ENCODE measurements around the gene SNCG. TPM values are rescaled to one million over a fixed set of nuclear protein-coding genes. Genes with fewer than 3 reads are reported as not detected.
A peak's percentile ranks its signal among the peaks of the same experiment; 100 is the strongest.

SNCG gene
- total and polyA plus RNA-seq, 2 donors from 2014 or later = 41.3 to 92.8 TPM

DNA sequence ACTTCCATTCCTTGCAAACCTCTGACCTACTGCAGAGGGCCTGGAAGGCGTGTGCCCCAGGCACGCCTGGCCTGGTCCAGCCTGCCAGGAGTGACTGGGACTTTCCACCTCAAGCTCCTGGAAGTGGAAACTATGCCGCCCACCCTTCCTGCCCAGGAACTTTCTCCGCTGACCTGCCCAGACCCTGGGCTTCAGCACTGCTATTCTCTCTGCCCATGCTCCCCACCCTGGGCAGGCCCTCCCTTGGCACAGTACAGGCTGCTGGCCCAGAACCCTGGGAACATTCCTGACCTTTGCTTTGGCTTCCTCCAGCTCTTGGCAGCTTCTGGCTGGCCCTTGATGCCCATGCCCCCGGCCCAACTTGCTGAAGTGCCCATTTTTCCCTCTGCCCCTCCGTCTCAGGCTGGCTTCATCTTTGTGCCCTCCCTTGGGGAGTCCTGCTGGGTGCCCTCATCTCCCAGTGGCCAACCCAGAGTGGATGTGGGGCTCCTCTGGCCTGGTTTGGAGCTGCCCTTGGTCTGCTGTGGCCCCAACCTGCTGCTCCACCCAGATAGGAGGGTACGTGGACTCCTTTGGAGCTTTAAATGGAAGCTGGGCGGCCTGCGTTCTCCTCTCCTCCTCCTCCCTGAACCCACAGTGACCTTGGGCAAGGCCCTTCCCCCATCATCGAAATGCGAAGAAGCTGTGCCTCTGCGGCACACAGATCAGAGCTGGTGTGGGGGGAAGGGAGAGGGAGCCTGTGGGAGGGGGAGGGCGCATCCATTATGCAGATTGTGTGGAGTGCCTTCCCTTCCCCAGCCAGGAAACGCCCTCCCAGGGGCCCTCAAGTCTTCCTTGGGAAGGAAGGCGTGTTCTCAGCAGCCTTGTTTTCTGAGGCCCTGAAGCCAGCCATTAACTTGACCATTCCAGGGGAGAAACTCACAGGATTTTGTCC, 4.4 kb upstream of the SNCG start:
- Histone ChIP-seq H3K36me3 (ENCODE audit: control insufficient read depth in 2 of 3, insufficient read depth in 3 of 3, low read length in 3 of 3) (no peaks in the 10 kb centered on the region), H3K27me3 (ENCODE audit: control insufficient read depth, insufficient read depth, low read length) (no peaks in the 10 kb centered on the region), H3K4me3 (ENCODE audit: low read length in 3 of 3) (peak overlapping the region in 1 of 3 donors; percentile 49), H3K27ac (ENCODE audit: low read depth in 2 of 2, low read length in 2 of 2) (peak overlapping the region; percentile 93), H3K4me1 (ENCODE audit: control insufficient read depth in 2 of 3, insufficient read depth in 2 of 3, low read depth in 1 of 3, low read length in 3 of 3) (peaks cover 0 to 40% (median 13%) of the 10 kb centered on the region in 3 donors), H3K9me3 (ENCODE audit: control insufficient read depth in 2 of 3, insufficient read depth in 1 of 3, low read length in 3 of 3) (peaks cover 0 to 2% (median 0%) of the 10 kb centered on the region in 3 donors), H3K9ac (ENCODE audit: low read length in 3 of 3) (peak overlapping the region in 2 of 3 donors; percentile 48 to 56)
- intact Hi-C loops (cut with DNase I) = no loop called here
- DNase-seq = peak; percentile 86 to 91 (median 89)
- no peak for FAIRE-seq
- TF ChIP-seq, protein P1, sequence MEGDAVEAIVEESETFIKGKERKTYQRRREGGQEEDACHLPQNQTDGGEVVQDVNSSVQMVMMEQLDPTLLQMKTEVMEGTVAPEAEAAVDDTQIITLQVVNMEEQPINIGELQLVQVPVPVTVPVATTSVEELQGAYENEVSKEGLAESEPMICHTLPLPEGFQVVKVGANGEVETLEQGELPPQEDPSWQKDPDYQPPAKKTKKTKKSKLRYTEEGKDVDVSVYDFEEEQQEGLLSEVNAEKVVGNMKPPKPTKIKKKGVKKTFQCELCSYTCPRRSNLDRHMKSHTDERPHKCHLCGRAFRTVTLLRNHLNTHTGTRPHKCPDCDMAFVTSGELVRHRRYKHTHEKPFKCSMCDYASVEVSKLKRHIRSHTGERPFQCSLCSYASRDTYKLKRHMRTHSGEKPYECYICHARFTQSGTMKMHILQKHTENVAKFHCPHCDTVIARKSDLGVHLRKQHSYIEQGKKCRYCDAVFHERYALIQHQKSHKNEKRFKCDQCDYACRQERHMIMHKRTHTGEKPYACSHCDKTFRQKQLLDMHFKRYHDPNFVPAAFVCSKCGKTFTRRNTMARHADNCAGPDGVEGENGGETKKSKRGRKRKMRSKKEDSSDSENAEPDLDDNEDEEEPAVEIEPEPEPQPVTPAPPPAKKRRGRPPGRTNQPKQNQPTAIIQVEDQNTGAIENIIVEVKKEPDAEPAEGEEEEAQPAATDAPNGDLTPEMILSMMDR (IDR thresholded peaks at IDR 0.05; ENCODE audit: borderline replicate concordance, extremely low read depth, insufficient read depth) = no peak

DNA sequence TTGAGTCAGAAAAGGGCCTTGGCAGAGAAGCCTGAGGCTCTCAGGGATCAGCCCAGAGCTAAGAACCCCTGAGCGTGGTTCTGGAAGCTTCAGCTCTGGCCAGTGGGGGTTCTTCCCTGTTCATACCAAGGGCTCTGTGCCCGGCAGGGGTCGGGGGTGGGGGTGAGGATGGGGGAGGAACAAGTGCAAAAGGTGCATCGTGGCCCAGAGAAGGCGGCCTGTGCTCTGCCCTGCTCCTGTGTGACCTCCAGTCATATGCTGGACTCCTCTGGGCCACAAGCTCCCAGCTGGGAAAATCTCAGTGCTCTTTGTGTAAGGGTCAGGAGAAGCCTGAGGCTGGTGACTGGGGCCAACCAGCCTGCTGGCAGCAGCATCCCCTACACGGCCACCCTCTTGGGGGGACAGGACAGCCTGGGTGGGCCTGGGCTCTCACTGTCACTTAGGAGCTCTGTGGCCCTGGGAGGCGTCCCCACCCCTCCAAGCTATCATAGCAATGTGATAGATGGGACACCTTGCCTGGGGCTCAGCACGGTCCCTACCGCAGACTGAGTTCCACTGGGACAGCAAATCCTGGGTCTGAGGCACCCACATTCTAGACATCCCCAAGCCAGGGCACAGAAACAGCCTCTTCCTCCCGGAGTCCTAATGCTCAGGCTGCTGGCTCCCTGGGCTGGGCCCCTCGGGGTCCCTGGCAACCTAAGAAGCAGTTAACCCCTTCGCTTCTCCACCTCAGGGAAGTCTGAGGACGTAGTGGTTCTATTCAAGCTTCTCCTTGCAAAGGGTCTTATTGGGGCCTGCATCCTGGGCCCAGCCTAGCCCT, 3.5 kb upstream of the SNCG start:
- no peak for FAIRE-seq
- peak in 2 of 5 donors; percentile 58 to 67 for DNase-seq

DNA sequence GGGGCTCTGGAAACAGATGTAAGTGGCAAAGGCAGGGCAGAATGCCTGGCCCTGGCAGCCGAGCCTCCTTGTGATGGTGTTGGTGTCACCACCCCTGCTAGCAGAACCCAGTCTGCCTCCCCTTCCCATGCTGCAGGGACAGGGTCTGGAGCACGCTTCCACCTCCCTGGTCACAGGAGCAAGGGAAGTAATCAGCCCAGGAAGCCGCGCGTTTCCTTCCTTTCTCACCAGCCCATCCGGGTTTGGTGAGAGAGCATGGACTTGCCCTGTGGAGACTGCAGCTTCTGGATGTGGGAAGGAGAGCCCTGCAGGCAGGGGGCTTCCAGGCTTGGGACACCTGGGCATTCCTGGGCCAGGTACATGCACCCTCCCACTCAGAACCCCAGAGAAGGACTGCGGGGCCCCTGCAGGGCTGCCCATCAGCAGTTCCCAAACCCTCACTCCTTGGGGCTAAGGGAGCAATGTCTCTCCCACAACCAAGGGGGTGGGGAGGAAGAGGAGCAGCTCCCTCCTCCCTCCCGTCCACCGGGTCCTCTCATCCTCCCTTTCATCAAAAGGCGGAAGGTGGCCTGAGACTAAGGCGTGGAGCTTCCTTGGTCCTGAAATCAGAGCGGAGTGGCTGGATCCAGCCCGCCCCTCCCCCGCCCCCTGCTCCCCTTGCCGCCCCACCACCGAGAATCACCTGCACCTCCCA, 2.8 kb upstream of the SNCG start:
- intact Hi-C loops (cut with DNase I) = no loop called here
- Histone ChIP-seq H3K9ac (ENCODE audit: low read length in 3 of 3) (peak overlapping the region in 2 of 3 donors; percentile 24 to 56), H3K4me3 (ENCODE audit: low read length in 3 of 3) (peak overlapping the region in 2 of 3 donors; percentile 49 to 54), H3K27me3 (ENCODE audit: control insufficient read depth, insufficient read depth, low read length) (no peaks in the 10 kb centered on the region), H3K27ac (ENCODE audit: low read depth in 2 of 2, low read length in 2 of 2) (peak overlapping the region; percentile 93), H3K4me1 (ENCODE audit: control insufficient read depth in 2 of 3, insufficient read depth in 2 of 3, low read depth in 1 of 3, low read length in 3 of 3) (peaks cover 0 to 43% (median 13%) of the 10 kb centered on the region in 3 donors), H3K9me3 (ENCODE audit: control insufficient read depth in 2 of 3, insufficient read depth in 1 of 3, low read length in 3 of 3) (peaks cover 0 to 2% (median 0%) of the 10 kb centered on the region in 3 donors), H3K36me3 (ENCODE audit: control insufficient read depth in 2 of 3, insufficient read depth in 3 of 3, low read length in 3 of 3) (no peaks in the 10 kb centered on the region)
- TF ChIP-seq, protein P1 (IDR thresholded peaks at IDR 0.05; ENCODE audit: borderline replicate concordance, extremely low read depth, insufficient read depth) = no peak
- DNase-seq (peak in 2 of 5 donors; percentile 49 to 73), FAIRE-seq (no peak)

More for the DNA sequence above, 3.5 kb upstream of the SNCG start:
- H3K9me3 ChIP-seq (ENCODE audit: control insufficient read depth in 2 of 3, insufficient read depth in 1 of 3, low read length in 3 of 3) = peaks cover 0 to 2% (median 0%) of the 10 kb centered on the region in 3 donors
- H3K36me3 ChIP-seq (ENCODE audit: control insufficient read depth in 2 of 3, insufficient read depth in 3 of 3, low read length in 3 of 3) = no peaks in the 10 kb centered on the region
- no peaks in the 10 kb centered on the region for H3K27me3 ChIP-seq (ENCODE audit: control insufficient read depth, insufficient read depth, low read length)
- TF ChIP-seq, protein P1 (IDR thresholded peaks at IDR 0.05; ENCODE audit: borderline replicate concordance, extremely low read depth, insufficient read depth) = no peak
- peaks cover 0 to 40% (median 13%) of the 10 kb centered on the region in 3 donors for H3K4me1 ChIP-seq (ENCODE audit: control insufficient read depth in 2 of 3, insufficient read depth in 2 of 3, low read depth in 1 of 3, low read length in 3 of 3)
- H3K9ac ChIP-seq (ENCODE audit: low read length in 3 of 3) = peak overlapping the region in 2 of 3 donors; percentile 48 to 56
- H3K27ac ChIP-seq (ENCODE audit: low read depth in 2 of 2, low read length in 2 of 2) = peak overlapping the region; percentile 93
- intact Hi-C loops (cut with DNase I) = no loop called here
- peak overlapping the region in 2 of 3 donors; percentile 45 to 49 for H3K4me3 ChIP-seq (ENCODE audit: low read length in 3 of 3)
